ENCODE measurements around the gene ZNF195.
"Not testable (repeated sequence)": the region's sequence is repeated elsewhere in the genome, so short reads cannot be mapped to it uniquely, and the experiment has no call there.

GRCh38 chr11:3401052-3401451 is 22.1 kb upstream of the ZNF195 start:
- not testable (repeated sequence) for TF ChIP-seq CTCF (IDR thresholded peaks at IDR 0.05; ENCODE audit: insufficient read depth, low read length); REST (IDR thresholded peaks at IDR 0.05; ENCODE audit: insufficient replicate concordance, low read depth); POLR2AphosphoS5 (IDR thresholded peaks at IDR 0.05; ENCODE audit: low read depth); GABPA (IDR thresholded peaks at IDR 0.05; ENCODE audit: low read depth)

All from HL-60 (cell line).